Measurements from ENCODE around the gene GLS2.

Gene GLS2

DNA sequence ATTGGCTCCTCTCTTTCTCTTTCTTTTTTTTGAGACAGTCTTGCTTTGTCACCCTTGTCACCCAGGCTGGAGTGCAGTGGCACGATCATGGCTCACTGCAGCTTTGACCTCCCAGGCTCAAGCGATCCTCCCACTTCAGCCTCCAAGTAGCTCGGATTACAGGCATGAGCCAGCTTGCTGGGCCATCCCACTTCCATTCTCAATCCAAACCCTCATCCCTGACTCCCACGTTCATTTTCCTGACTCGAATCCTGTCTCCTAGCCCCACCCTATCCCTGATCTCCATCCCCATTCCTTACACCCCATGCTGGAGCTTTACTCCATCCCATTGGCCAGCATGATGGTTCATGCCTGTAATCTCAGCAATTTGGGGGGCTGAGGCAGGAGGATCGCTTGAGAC, 11.8 kb downstream of the GLS2 start:
- TF ChIP-seq, protein P1, sequence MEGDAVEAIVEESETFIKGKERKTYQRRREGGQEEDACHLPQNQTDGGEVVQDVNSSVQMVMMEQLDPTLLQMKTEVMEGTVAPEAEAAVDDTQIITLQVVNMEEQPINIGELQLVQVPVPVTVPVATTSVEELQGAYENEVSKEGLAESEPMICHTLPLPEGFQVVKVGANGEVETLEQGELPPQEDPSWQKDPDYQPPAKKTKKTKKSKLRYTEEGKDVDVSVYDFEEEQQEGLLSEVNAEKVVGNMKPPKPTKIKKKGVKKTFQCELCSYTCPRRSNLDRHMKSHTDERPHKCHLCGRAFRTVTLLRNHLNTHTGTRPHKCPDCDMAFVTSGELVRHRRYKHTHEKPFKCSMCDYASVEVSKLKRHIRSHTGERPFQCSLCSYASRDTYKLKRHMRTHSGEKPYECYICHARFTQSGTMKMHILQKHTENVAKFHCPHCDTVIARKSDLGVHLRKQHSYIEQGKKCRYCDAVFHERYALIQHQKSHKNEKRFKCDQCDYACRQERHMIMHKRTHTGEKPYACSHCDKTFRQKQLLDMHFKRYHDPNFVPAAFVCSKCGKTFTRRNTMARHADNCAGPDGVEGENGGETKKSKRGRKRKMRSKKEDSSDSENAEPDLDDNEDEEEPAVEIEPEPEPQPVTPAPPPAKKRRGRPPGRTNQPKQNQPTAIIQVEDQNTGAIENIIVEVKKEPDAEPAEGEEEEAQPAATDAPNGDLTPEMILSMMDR (IDR thresholded peaks at IDR 0.05; ENCODE audit: low read depth, low read length), result no peak
- no peak overlapping the region for H3K4me3 ChIP-seq (ENCODE audit: low read depth, low read length)
- in situ Hi-C loops (cut with HindIII; ENCODE audit: low sequenced_read_pairs), result no loop called here
- no peak for DNase-seq (ENCODE audit: low read depth, low spot score)

DNA sequence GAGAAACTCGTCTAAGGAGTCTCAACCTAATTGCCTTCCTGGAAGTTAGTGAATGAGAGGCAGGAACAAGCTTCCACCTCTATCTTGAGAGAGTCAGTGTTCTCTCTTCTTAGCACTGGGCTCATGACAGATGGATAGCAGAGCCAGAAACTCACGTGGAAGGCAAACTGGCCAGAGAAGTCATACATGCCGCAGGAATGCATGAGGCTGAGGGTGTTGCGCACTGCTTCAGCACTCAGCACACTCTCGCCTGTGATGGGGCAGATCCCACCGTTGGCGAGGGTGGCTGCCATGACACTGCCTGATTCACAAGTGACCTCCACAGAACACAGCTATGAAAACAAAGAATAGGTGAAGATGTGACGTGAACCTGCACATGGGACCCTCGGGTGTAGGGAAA, 13.6 kb downstream of the GLS2 start:
- no peak overlapping the region for H3K4me3 ChIP-seq (ENCODE audit: low read depth, low read length)
- DNase-seq (ENCODE audit: low read depth, low spot score), result no peak
- in situ Hi-C loops (cut with HindIII; ENCODE audit: low sequenced_read_pairs), result no loop called here
- TF ChIP-seq, protein P1 (IDR thresholded peaks at IDR 0.05; ENCODE audit: low read depth, low read length), result no peak

DNA sequence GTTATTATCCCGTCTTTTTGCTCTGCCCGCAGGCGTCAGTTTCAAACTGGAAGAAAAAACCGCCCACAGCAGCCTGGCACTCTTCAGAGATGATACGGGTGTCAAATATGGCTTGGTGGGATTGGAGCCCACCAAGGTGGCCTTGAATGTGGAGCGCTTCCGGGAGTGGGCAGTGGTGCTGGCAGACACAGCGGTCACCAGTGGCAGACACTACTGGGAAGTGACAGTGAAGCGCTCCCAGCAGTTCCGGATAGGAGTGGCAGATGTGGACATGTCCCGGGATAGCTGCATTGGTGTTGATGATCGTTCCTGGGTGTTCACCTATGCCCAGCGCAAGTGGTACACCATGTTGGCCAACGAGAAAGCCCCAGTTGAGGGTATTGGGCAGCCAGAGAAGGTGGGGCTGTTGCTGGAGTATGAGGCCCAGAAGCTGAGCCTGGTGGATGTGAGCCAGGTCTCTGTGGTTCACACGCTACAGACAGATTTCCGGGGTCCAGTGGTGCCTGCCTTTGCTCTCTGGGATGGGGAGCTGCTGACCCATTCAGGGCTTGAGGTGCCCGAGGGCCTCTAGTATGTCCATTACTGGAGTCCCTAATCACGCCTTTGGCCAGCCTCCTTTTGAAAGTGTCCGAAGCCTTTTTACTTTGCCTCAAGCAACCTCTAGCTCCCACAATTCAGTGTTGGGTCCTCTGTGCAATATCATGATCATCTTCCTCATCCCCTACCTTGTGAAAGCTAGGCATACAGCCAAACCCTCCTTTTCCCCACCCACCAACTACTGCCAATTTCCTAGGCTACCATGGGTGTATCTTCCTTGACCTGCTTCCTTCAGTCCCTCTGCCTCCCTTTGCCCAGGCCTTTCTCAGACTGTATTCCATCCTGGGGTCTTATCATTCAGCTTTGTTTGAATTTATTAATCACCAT, 18.7 kb downstream of the GLS2 start:
- H3K4me3 ChIP-seq (ENCODE audit: low read depth, low read length), result peak overlapping the region; percentile 100
- no peak for DNase-seq (ENCODE audit: low read depth, low spot score)
- TF ChIP-seq, protein P1 (IDR thresholded peaks at IDR 0.05; ENCODE audit: low read depth, low read length), result no peak
- in situ Hi-C loops (cut with HindIII; ENCODE audit: low sequenced_read_pairs), result no loop called here

DNA sequence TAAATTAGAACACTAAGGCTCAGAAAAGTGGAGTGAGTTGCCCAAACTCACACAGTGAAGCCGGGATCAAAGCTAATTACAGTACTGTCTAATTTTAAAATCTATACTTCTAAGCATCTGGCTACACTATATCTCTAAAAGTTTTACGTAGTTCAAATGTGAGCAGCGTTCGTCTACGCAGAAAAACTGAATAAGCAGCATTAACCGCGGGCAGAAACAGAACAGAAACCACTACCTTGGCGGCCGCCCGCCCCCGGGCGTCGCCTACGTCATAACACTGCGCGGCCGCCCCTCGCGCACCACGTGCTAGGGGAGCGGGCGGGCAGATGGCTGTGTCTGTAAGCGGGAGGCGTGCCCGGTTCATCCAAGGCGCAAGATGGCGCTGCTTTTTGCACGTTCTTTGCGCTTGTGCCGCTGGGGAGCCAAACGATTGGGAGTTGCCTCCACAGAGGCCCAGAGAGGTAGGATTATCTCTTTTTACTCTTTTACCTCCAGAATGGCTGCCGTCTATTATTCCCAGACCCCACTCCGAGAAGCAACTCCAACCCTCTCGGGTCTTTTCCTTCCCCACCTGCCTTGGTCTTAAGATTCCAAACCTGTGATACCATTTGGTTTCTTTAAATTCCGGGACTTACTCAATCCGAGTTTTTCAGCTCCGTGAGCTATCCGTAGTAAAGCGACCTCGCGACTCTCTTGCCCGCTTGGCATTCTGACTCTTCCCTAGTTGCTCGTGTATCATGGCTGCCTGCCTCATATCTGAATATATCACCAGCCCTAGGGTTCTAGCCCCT, 19.6 kb downstream of the GLS2 start, which contains the start of gene SPRYD4:
SPRYD4 (plus strand) TSS at position 363 of the 791 bp plus-strand sequence; CDS start at position 377, 14 bp downstream.
- H3K4me3 ChIP-seq (ENCODE audit: low read depth, low read length), result peak within 1 kb of the TSS; percentile 100
- DNase-seq (ENCODE audit: low read depth, low spot score), result peak; percentile 94
- TF ChIP-seq, protein P1 (IDR thresholded peaks at IDR 0.05; ENCODE audit: low read depth, low read length), result peak; percentile 22
- in situ Hi-C loops (cut with HindIII; ENCODE audit: low sequenced_read_pairs), result no loop called here

DNA sequence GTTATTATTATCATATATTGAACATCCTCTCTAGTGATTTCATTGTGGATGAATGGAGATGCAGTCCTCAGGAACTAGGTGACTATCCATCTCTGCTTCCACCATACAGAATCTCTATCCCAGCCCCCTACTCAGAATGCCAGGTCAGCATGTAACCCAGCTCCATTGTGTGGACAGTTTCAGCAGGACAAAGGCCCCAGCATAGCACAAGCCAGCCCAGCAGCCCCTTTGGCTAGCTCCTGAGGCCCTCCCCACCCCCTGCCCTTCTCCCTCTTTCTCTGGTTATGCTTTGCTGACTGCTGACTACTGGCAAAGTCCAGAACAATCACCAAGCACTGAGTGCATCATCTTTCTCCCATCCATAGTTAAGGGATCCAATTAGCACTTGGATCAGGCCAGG, 25.4 kb downstream of the GLS2 start:
- TF ChIP-seq, protein P1 (IDR thresholded peaks at IDR 0.05; ENCODE audit: low read depth, low read length), result no peak
- DNase-seq (ENCODE audit: low read depth, low spot score), result no peak
- no peak overlapping the region for H3K4me3 ChIP-seq (ENCODE audit: low read depth, low read length)
- in situ Hi-C loops (cut with HindIII; ENCODE audit: low sequenced_read_pairs), result no loop called here
